ENCODE results near the gene FNDC11. TPM values are rescaled to one million over a fixed set of nuclear protein-coding genes. Genes with fewer than 3 reads are reported as not detected.

FNDC11 gene
- total RNA-seq, 2 experiments from 2014 or later: 0.41 to 3.0 TPM

DNA sequence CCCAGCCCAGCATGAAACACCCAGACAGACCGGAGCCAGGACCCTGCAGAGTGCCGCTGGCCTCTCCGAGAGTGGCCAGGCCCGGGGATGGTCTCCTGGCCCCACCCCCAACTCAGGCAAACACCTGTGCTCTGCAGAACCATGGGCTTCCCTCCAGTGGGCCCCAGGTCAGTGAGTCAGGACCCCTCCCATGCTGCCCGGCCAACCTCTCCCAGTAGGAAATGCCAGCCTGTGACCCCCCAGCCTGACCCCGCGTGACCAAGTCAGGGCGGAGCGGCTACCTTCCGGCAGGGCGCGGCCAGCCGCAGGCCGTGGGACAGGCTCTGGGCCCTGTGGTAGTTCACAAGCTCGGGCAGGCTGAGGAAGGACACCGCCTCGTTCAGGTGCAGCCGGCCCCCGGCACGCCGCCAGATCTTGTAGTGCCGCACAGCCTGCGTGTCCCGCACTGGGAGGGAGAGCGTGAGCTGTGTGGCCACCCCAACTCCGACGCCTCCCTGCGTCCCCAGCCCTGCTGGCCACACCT lies 20.0 kb upstream of the FNDC11 start:
- no peak overlapping the region for H3K4me2 ChIP-seq (ENCODE audit: low read length)

DNA sequence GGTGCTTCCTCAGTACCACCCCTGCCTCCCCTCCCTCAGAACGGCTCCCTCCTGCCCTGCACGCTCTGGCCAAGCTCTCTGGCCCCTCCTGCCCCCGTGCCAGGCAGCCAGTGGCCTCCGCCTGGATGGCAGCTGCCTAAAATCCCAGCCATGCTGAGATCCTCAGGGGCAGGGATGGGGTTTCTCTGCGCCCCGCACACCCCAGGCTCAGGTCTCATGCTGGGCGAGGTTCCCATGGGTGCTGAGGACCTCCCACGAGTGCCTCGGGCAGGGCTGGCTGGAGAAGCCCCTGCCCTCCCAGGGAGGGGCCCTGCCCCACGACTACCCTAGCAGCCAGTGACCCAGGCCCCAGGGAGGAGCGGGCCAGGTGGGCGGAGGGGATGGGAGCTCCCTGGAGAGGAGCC lies 19.5 kb upstream of the FNDC11 start:
- BruUV-seq (replicated peaks): no TSS peak
- intact Hi-C loops (cut with micrococcal nuclease; ENCODE audit: unreplicated experiment): loop anchor here (10.0 kb wide), 1 partner anchor 330 kb away; the partner anchor contains the start of genes ABHD16B and TPD52L2
- H3K4me3 ChIP-seq (ENCODE audit: low read depth, low read length, poor library complexity, severe bottlenecking): no peak overlapping the region
- no peaks in the 10 kb centered on the region for H4K20me1 ChIP-seq (ENCODE audit: insufficient read depth, low read length)
- DNase-seq (ENCODE audit: low spot score): no peak
- H2AFZ ChIP-seq (ENCODE audit: low read length): no peak overlapping the region
- no peaks in the 10 kb centered on the region for H3K36me3 ChIP-seq (ENCODE audit: insufficient read depth, low read length)
- H3K79me2 ChIP-seq (ENCODE audit: insufficient read depth, low read depth, low read length): no peaks in the 10 kb centered on the region
- no peak overlapping the region for H3K4me2 ChIP-seq (ENCODE audit: low read length)
- ChIA-PET CTCF (ENCODE audit: unreplicated experiment) (no interaction called here), POLR2A (no interaction called here)
- H3K27ac ChIP-seq (ENCODE audit: low read depth, low read length, poor library complexity, severe bottlenecking): no peak overlapping the region
- TF ChIP-seq, protein P1, sequence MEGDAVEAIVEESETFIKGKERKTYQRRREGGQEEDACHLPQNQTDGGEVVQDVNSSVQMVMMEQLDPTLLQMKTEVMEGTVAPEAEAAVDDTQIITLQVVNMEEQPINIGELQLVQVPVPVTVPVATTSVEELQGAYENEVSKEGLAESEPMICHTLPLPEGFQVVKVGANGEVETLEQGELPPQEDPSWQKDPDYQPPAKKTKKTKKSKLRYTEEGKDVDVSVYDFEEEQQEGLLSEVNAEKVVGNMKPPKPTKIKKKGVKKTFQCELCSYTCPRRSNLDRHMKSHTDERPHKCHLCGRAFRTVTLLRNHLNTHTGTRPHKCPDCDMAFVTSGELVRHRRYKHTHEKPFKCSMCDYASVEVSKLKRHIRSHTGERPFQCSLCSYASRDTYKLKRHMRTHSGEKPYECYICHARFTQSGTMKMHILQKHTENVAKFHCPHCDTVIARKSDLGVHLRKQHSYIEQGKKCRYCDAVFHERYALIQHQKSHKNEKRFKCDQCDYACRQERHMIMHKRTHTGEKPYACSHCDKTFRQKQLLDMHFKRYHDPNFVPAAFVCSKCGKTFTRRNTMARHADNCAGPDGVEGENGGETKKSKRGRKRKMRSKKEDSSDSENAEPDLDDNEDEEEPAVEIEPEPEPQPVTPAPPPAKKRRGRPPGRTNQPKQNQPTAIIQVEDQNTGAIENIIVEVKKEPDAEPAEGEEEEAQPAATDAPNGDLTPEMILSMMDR (conservative IDR thresholded peaks at IDR 0.05; ENCODE audit: low read length): no peak
- TF ChIP-seq EZH2phosphoT487 (IDR thresholded peaks at IDR 0.05; ENCODE audit: borderline replicate concordance, low read depth, low read length): no peak
- H3K9me3 ChIP-seq (ENCODE audit: low read length): no peaks in the 10 kb centered on the region
- H3K9me2 ChIP-seq (ENCODE audit: insufficient read depth, low read length): no peaks in the 10 kb centered on the region
- H3K4me1 ChIP-seq (ENCODE audit: insufficient read depth, low read length, poor library complexity, severe bottlenecking): peaks cover 23% of the 10 kb centered on the region

More for the DNA sequence above, 20.0 kb upstream of the FNDC11 start:
- POLR2A ChIA-PET: no interaction called here
- no peaks in the 10 kb centered on the region for H3K9me3 ChIP-seq (ENCODE audit: low read length)
- no peaks in the 10 kb centered on the region for H3K36me3 ChIP-seq (ENCODE audit: insufficient read depth, low read length)
- intact Hi-C loops (cut with micrococcal nuclease; ENCODE audit: unreplicated experiment): loop anchor here (10.0 kb wide), 1 partner anchor 331 kb away; the partner anchor contains the start of genes ABHD16B and TPD52L2
- no TSS peak for BruUV-seq (replicated peaks)
- H3K4me1 ChIP-seq (ENCODE audit: insufficient read depth, low read length, poor library complexity, severe bottlenecking): peaks cover 23% of the 10 kb centered on the region
- no peak overlapping the region for H3K4me3 ChIP-seq (ENCODE audit: low read depth, low read length, poor library complexity, severe bottlenecking)
- no peak overlapping the region for H3K27ac ChIP-seq (ENCODE audit: low read depth, low read length, poor library complexity, severe bottlenecking)
- no peaks in the 10 kb centered on the region for H3K9me2 ChIP-seq (ENCODE audit: insufficient read depth, low read length)
- TF ChIP-seq, protein P1 (conservative IDR thresholded peaks at IDR 0.05; ENCODE audit: low read length): no peak
- TF ChIP-seq EZH2phosphoT487 (IDR thresholded peaks at IDR 0.05; ENCODE audit: borderline replicate concordance, low read depth, low read length): no peak
- no peak overlapping the region for H2AFZ ChIP-seq (ENCODE audit: low read length)
- CTCF ChIA-PET (ENCODE audit: unreplicated experiment): no interaction called here
- no peak for DNase-seq (ENCODE audit: low spot score)
- no peaks in the 10 kb centered on the region for H3K79me2 ChIP-seq (ENCODE audit: insufficient read depth, low read depth, low read length)
- no peaks in the 10 kb centered on the region for H4K20me1 ChIP-seq (ENCODE audit: insufficient read depth, low read length)

DNA sequence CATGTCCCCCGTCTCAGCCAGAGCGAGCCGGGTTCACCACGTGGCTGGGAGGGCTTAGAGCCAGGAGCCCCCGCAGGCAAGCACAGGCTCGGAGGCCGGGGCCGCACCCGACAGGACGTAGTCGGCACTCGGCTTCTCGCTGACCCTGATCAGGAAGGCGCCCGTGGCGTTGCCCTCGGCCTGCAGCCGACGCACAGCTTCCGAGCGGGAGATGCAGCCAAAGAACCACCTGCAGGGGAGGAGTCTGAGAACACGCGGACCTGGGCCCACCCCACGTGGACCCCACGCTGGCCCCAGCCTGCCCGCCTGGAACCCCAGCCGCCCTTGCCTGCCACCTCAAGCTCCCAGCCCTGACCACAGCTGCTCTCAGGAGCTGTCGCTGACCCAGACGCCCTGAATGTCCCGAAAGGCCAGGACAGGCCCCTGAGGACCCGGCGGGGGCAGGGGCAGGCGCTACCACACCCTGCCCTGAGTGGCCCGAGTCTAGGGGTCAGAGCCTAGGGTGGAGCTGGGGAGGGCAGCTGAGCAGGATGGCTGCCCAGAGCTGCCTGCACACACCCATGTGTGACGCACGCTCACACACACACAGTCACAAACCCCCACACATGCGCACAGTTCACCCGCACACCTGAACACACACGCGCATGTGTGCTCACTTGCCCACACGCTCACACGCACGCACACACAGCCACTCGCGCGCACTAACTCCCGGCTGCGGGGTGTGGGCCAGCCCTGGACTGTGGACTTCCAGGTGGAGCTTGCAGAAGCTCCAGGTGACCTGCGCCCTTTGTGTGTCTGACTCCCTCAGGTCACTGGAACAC lies 18.9 kb upstream of the FNDC11 start:
- H4K20me1 ChIP-seq (ENCODE audit: insufficient read depth, low read length): no peaks in the 10 kb centered on the region
- H3K27ac ChIP-seq (ENCODE audit: low read depth, low read length, poor library complexity, severe bottlenecking): no peak overlapping the region
- no peaks in the 10 kb centered on the region for H3K9me3 ChIP-seq (ENCODE audit: low read length)
- H3K79me2 ChIP-seq (ENCODE audit: insufficient read depth, low read depth, low read length): no peaks in the 10 kb centered on the region
- H3K36me3 ChIP-seq (ENCODE audit: insufficient read depth, low read length): no peaks in the 10 kb centered on the region
- no peaks in the 10 kb centered on the region for H3K9me2 ChIP-seq (ENCODE audit: insufficient read depth, low read length)
- H3K4me2 ChIP-seq (ENCODE audit: low read length): no peak overlapping the region
- BruUV-seq (replicated peaks): no TSS peak
- intact Hi-C loops (cut with micrococcal nuclease; ENCODE audit: unreplicated experiment): loop anchor here (5.0 to 10.0 kb wide), 3 partner anchors 92 to 362 kb away; partner anchors contain the start of genes ABHD16B, DNAJC5, GMEB2 and TPD52L2
- TF ChIP-seq, protein P1 (conservative IDR thresholded peaks at IDR 0.05; ENCODE audit: low read length): no peak
- no peak for TF ChIP-seq EZH2phosphoT487 (IDR thresholded peaks at IDR 0.05; ENCODE audit: borderline replicate concordance, low read depth, low read length)
- DNase-seq (ENCODE audit: low spot score): no peak
- ChIA-PET POLR2A (no interaction called here), CTCF (ENCODE audit: unreplicated experiment) (no interaction called here)
- no peak overlapping the region for H3K4me3 ChIP-seq (ENCODE audit: low read depth, low read length, poor library complexity, severe bottlenecking)
- H3K4me1 ChIP-seq (ENCODE audit: insufficient read depth, low read length, poor library complexity, severe bottlenecking): peaks cover 23% of the 10 kb centered on the region
- H2AFZ ChIP-seq (ENCODE audit: low read length): no peak overlapping the region
